ENCODE data around the gene LMO4.

DNA sequence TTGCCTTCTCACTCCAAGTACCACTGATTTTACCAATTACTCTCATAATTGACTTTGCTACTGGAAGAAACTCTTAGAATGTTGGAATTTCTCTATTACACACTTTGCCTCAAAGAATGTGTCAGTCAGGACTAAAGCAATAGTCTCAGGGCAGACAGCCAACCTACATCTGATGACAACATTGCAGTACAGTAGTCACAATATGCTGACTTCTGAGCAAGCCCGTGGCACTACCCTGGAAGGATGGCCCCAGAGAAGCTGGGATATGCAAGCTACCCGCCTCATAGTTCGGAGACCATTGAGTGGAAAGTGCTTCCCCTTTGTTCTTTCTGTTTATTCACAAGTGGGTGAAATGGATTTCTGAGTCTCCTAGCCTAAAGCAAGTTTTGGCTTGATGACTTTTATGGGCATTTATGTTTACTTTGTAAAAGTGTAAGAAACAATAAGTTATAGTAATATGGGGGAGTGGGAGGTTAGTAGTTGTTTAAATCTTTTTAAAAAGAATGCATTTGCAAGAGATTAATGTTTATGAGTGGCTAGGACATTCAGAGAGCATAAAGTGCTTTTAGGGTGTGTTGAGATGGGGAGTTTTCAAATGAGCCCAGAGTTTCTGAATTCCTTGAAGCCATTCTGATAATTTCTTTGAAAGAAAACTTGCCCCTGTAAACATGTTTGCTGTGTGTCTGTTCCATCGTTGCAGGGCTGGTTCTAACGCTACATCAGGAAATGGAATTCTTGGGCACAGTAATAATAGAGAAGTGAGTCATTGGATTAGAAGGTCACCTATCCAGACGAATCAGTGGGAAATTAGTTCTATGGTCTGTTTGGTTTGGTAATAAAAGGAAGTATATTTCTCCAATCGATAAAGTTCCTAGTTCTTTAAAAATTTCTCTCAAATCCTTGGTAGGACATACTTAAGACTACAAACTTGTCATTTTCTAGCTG is 63.8 kb downstream of the LMO4 start:
- TF ChIP-seq, protein P1, sequence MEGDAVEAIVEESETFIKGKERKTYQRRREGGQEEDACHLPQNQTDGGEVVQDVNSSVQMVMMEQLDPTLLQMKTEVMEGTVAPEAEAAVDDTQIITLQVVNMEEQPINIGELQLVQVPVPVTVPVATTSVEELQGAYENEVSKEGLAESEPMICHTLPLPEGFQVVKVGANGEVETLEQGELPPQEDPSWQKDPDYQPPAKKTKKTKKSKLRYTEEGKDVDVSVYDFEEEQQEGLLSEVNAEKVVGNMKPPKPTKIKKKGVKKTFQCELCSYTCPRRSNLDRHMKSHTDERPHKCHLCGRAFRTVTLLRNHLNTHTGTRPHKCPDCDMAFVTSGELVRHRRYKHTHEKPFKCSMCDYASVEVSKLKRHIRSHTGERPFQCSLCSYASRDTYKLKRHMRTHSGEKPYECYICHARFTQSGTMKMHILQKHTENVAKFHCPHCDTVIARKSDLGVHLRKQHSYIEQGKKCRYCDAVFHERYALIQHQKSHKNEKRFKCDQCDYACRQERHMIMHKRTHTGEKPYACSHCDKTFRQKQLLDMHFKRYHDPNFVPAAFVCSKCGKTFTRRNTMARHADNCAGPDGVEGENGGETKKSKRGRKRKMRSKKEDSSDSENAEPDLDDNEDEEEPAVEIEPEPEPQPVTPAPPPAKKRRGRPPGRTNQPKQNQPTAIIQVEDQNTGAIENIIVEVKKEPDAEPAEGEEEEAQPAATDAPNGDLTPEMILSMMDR (optimal IDR thresholded peaks at IDR 0.05 in 1 of 3, IDR thresholded peaks at IDR 0.05 in 1 of 3, conservative IDR thresholded peaks at IDR 0.05 in 1 of 3; ENCODE audit: extremely low read depth in 1 of 3, insufficient read depth in 2 of 3, low read length in 3 of 3), result no peak
- no peak for TF ChIP-seq EZH2 (IDR thresholded peaks at IDR 0.05; ENCODE audit: low read length)
